ENCODE measurements around the gene ANO7. TPM values are rescaled to one million over a fixed set of nuclear protein-coding genes. Genes with fewer than 3 reads are reported as not detected.

The ANO7 gene
- total RNA-seq, 2 experiments from 2014 or later, result 0.53 to 1.1 TPM

DNA sequence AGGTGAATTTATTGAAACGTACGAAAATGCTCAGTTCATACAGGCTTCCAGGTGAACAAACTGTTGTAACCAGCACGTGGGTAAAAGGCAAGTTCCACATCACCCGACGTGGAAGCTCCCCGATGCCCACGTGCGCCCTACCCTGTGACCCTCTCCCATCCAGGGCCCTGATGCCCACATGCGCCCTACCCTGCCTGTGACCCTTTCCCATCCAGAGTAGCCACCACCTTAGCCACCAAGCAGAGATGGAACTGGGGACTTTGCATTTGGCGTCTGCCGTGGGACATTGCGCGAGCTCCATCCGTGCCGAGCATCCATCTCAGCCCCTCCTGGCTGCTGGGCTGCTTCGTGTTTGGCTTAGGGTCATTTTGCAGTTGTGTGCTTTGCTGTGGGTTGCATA lies 37.5 kb downstream of the ANO7 start:
- no peak for ATAC-seq
- Mint-ChIP-seq H3K4me3 (no peak overlapping the region), H3K4me1 (peaks cover 9% of the 10 kb centered on the region), H3K9me3 (ENCODE audit: low read depth) (no peaks in the 10 kb centered on the region), H3K27me3 (no peaks in the 10 kb centered on the region), H3K27ac (no peak overlapping the region), H3K36me3 (peaks cover 20% of the 10 kb centered on the region)
- DNase-seq, result no peak
- CTCF ChIA-PET, result no interaction called here

GRCh38 chr2:241226723-241227572 lies 38.5 kb downstream of the ANO7 start:
- DNase-seq (no peak), ATAC-seq (no peak)
- Mint-ChIP-seq H3K27me3 (no peaks in the 10 kb centered on the region), H3K9me3 (ENCODE audit: low read depth) (no peaks in the 10 kb centered on the region), H3K4me1 (peaks cover 9% of the 10 kb centered on the region), H3K27ac (no peak overlapping the region), H3K36me3 (peaks cover 25% of the 10 kb centered on the region), H3K4me3 (no peak overlapping the region)
- CTCF ChIA-PET, result no interaction called here

DNA sequence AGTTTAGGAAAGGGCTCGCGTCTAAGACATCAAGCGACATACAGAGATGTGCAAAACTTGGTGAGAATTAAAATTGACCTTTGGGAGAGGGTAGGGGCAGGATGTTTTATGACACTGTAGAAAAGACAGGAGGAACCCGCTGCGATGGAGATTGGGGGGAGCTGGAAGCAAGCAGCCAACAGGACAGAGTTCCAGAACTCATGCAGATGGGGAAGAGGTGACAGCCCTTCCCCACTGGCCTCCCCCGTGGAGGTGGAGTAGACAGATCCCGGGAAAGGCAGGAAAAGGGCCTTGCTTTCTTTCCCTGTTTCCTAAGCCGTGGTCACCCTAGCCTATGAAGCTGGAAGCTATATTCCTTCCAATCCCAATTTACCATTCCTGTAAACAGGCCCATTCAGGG lies 39.1 kb downstream of the ANO7 start:
- H3K9me3 Mint-ChIP-seq (ENCODE audit: low read depth), result no peaks in the 10 kb centered on the region
- CTCF ChIA-PET, result no interaction called here
- peaks cover 25% of the 10 kb centered on the region for H3K36me3 Mint-ChIP-seq
- no peak overlapping the region for H3K27ac Mint-ChIP-seq
- H3K4me3 Mint-ChIP-seq, result no peak overlapping the region
- DNase-seq (no peak), ATAC-seq (no peak)
- H3K4me1 Mint-ChIP-seq, result peaks cover 9% of the 10 kb centered on the region
- no peaks in the 10 kb centered on the region for H3K27me3 Mint-ChIP-seq

DNA sequence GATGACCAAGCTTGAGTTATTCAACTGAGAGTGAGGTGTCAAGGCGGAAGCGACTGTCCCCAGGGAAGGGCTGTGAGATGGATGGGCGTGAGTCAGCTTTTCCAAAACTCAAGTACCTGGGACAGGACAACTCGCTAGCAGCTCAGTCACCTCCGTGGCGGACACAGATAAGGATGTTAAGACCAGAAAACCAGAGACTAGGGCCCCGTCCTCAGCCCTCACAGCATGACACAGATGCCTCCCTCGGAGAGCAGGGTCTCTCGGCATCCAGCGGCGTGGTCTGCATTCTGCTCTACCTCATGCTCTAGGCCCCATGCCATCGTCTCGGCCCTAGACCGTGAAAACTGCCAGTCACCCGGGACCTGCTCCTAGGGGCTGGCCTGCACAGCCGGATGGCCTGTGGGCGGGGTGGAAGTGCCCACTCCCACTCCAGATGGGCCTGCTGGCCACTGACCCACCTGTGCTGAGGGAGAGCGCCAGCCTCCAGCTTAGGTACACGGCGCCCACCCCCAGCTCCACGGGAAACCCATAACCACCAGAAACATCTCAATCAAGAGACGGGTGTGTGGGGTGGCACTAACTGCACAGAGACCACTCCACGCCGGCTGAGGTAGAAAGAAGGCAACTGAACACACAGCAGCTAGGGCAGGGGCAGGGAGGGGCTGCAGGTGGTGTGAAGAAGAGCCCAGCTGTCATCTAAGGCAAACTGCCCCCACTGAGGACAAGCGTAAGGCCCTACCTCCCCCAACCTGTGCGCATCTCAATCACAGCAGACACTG lies 39.8 kb downstream of the ANO7 start:
- DNase-seq (no peak), ATAC-seq (no peak)
- H3K27ac Mint-ChIP-seq, result no peak overlapping the region
- no peaks in the 10 kb centered on the region for H3K27me3 Mint-ChIP-seq
- H3K4me1 Mint-ChIP-seq, result peaks cover 7% of the 10 kb centered on the region
- CTCF ChIA-PET, result interaction anchor here (1.2 kb wide), 1 partner anchor 9 kb away, joined by 3 read pairs; no protein-coding TSS in a partner anchor
- peaks cover 25% of the 10 kb centered on the region for H3K36me3 Mint-ChIP-seq
- no peaks in the 10 kb centered on the region for H3K9me3 Mint-ChIP-seq (ENCODE audit: low read depth)
- no peak overlapping the region for H3K4me3 Mint-ChIP-seq

GRCh38 chr2:241228860-241229516 lies 40.5 kb downstream of the ANO7 start:
- Mint-ChIP-seq H3K36me3 (peaks cover 25% of the 10 kb centered on the region), H3K27me3 (no peaks in the 10 kb centered on the region), H3K4me3 (no peak overlapping the region), H3K9me3 (ENCODE audit: low read depth) (no peaks in the 10 kb centered on the region), H3K27ac (no peak overlapping the region), H3K4me1 (peaks cover 4% of the 10 kb centered on the region)
- CTCF ChIA-PET, result interaction anchor here (1.2 kb wide), 1 partner anchor 10 kb away, joined by 3 read pairs; no protein-coding TSS in a partner anchor
- no peak for DNase-seq
- no peak for ATAC-seq

DNA sequence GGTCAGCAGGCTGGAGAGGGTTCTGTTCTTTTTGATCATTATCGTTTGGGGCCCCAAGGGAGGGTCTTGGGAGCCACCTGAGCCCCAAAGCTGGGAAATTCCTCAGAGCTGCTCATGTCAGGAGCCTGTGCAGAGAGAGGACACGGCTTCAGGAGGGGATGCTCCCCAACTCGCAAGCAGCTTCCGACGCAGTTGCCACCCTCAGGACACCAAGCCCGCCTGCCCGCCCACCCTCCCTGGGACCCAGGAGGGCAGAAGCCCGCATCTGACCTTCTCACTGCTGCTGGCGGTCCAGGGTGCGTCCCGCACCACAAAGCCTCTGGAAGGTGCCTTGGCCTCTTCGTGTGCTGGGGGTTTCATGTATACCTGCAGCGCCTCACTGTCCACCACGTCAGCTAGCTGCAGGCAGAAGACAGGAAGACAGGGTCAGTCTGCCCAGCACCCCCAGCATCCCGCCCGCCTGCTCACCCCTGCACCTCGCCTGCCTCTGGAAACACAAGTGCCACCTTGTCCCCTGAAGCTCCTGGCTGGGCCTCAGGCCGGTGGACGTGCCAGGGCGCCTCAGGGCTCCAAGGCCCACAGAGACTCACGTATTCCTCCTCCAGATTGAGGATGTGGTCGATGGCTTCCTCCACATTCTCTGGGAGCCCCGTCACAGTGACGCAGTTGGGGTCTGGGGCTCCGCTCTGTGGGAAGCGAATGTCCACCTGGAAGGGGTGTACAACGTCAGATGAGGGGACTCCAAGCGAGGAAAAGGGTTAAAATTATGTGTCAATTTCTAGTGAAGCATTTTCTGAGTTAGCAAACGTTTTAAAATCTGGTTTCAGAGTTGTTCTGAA lies 41.3 kb downstream of the ANO7 start:
- no peak overlapping the region for H3K27ac Mint-ChIP-seq
- ATAC-seq (no peak), DNase-seq (no peak)
- H3K9me3 Mint-ChIP-seq (ENCODE audit: low read depth), result no peaks in the 10 kb centered on the region
- no peaks in the 10 kb centered on the region for H3K27me3 Mint-ChIP-seq
- H3K4me1 Mint-ChIP-seq, result peaks cover 4% of the 10 kb centered on the region
- CTCF ChIA-PET, result no interaction called here
- no peak overlapping the region for H3K4me3 Mint-ChIP-seq
- peaks cover 31% of the 10 kb centered on the region for H3K36me3 Mint-ChIP-seq

DNA sequence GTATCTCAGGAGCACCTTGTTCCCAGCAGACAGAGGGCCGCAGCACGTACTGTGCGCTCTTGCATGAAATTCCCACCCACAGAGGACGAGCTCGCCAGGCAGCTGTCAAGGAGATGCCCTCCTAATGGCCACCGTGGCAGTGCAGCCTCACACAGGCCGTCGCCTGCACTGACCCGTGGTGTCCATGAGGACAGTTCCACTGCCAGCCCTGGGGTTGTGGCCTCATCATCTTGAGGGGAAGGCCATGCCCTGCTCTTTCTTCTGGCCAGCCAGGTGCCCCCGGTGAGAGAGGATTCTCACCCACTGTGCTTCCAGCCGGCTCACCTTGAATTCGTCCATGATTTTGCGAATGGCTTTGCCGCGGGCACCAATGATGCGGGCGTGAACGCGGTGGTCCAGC lies 42.0 kb downstream of the ANO7 start:
- Mint-ChIP-seq H3K36me3 (peaks cover 34% of the 10 kb centered on the region), H3K9me3 (ENCODE audit: low read depth) (no peaks in the 10 kb centered on the region), H3K4me3 (no peak overlapping the region), H3K27ac (no peak overlapping the region), H3K4me1 (peaks cover 4% of the 10 kb centered on the region), H3K27me3 (no peaks in the 10 kb centered on the region)
- DNase-seq (no peak), ATAC-seq (no peak)
- CTCF ChIA-PET, result no interaction called here

DNA sequence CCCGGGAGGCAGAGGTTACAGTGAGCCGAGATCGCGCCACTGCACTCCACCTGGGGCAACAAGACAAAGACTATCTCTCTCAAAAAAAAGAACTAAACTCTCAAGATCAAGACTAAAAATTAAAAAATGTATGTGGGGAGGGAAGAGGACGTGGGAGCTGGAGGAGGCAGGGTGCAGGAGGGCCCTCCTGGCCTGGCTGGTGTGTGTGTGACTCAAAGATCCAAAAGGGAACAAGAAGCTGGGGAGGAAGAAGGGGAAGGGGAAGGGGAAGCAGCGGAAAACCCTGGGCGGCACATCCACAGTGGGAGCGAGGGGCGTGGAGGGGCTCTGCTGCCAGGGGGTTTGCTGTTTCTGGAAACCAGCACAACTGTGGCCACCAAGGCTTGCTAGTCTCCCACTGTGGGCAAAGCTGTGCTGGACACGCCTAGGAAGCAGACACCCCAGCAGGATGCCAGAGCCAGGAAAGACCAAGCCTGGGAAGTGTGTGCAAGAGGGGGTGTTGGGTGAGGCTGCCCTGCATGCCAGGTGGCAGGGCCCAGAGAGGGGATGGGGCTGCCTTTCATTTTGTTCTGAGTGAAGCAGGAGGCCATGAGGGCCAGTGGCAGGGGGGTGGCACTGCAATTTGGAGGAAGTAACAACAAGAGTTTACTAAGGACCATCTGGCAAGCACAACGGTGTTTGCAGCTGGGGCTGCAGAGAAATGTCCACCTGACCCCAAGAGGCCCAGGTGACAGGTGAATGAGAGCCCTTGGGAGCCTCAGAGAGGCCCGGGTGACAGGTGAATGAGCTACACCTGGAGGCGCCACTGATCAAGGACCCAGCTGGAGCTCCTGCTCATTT lies 44.5 kb downstream of the ANO7 start:
- Mint-ChIP-seq H3K9me3 (ENCODE audit: low read depth) (no peaks in the 10 kb centered on the region), H3K4me1 (peaks cover 4% of the 10 kb centered on the region), H3K27ac (no peak overlapping the region), H3K27me3 (no peaks in the 10 kb centered on the region), H3K4me3 (no peak overlapping the region), H3K36me3 (peaks cover 32% of the 10 kb centered on the region)
- DNase-seq (no peak), ATAC-seq (no peak)
- CTCF ChIA-PET, result interaction anchor here (1.7 kb wide), 1 partner anchor 14 kb away, joined by 4 read pairs; no protein-coding TSS in a partner anchor

DNA sequence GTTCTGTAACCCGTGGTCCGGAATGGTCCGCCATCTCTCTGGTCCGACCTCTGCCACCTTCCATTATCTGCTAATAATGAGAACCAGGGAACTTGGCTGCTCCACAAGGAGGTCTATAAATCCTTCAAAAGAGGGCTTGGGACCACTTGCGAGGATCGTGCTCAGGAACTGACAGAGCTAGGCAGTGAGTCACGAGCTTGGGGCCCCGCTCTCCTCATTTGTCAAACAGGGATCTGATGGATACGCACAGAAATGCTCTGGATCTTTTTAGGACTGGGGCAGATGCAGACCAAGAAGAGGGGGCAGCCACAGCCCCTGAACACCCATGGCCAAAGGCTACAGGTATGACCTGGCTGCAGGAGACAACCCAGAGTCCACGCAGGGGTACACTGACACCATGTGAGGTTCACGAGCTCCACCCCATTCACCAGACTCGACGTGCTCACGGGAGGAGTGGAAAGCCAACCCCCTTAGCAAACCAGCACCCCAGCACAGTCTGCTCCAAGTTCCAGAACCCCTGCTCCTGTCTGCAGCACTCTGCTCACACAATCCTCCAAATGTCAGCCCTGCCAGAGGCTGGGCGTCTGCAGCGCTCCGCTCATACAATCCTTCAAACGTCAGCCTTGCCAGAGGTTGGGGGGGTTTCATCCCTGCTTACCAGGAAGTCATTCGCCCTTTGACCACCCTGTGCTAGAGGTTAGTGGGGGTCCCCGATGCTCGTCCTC lies 45.8 kb downstream of the ANO7 start:
- no peak overlapping the region for H3K27ac Mint-ChIP-seq
- DNase-seq (no peak), ATAC-seq (no peak)
- no peaks in the 10 kb centered on the region for H3K9me3 Mint-ChIP-seq (ENCODE audit: low read depth)
- no peaks in the 10 kb centered on the region for H3K27me3 Mint-ChIP-seq
- CTCF ChIA-PET, result no interaction called here
- H3K4me3 Mint-ChIP-seq, result no peak overlapping the region
- H3K4me1 Mint-ChIP-seq, result peaks cover under 1% of the 10 kb centered on the region
- H3K36me3 Mint-ChIP-seq, result peaks cover 31% of the 10 kb centered on the region

DNA sequence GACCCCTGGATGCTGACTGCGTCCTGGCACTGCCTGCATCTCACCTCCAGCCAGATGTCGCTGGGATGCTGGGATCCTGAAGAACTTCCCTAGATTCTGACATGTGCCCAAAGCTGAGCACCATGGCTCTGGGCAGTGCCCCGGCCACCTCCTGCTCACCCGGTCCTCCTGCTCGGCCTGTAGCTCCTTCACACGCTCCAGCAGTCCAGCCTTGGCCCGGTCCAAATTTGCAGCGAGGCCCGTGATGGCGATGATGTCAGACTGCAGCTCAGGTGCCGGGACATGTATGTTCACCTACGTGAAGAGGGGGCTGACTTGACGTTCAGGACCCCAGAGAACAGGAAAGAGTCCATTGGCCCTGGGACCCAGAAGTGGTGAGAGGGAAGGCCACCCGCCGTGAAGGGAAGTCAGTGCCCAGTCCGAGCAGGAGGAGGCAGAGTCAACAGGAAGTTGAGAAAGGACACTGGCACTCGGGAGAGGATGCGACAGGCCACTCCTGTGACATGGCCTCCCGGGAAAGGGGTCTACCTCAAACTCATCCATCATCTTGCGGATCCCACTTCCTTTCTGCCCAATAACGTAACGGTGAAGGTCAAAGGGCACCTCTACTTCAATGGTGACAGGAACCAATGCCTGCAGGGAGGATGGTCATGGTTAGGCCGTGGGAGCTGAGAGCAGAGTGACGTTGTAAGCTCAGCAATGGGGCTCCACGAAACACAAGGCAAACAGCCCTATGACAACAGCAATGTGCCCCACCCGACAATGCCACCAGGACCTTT lies 46.7 kb downstream of the ANO7 start:
- CTCF ChIA-PET, result no interaction called here
- no peak for DNase-seq
- no peaks in the 10 kb centered on the region for H3K27me3 Mint-ChIP-seq
- no peak for ATAC-seq
- no peak overlapping the region for H3K4me3 Mint-ChIP-seq
- no peaks in the 10 kb centered on the region for H3K9me3 Mint-ChIP-seq (ENCODE audit: low read depth)
- no peak overlapping the region for H3K27ac Mint-ChIP-seq
- no peaks in the 10 kb centered on the region for H3K4me1 Mint-ChIP-seq
- H3K36me3 Mint-ChIP-seq, result peaks cover 38% of the 10 kb centered on the region

GRCh38 chr2:241235859-241236593 lies 47.5 kb downstream of the ANO7 start:
- Mint-ChIP-seq H3K27ac (no peak overlapping the region), H3K27me3 (no peaks in the 10 kb centered on the region), H3K4me1 (no peaks in the 10 kb centered on the region), H3K4me3 (no peak overlapping the region), H3K36me3 (peaks cover 41% of the 10 kb centered on the region), H3K9me3 (ENCODE audit: low read depth) (no peaks in the 10 kb centered on the region)
- DNase-seq, result no peak
- CTCF ChIA-PET, result no interaction called here
- no peak for ATAC-seq
